Uterus (tissue), 2 donors: ENCODE data around the gene ATP5F1A.

Experiments
- CTCF ChIP-seq, 4 experiments: fragments of 200-600 bp in 2 of 4; fragments of 450-650 bp in 2 of 4; sonication (generic) in 2 of 4; IDR thresholded peaks; one replicate each; pipeline ENCODE4 v1.5.1; 2016 to 2019; ENCODE audit warnings: antibody characterized with exemption in 4 of 4, mild to moderate bottlenecking in 2 of 4, moderate library complexity in 1 of 4
- POLR2A ChIP-seq, 2 donors: fragments of 450-650 bp; IDR thresholded peaks; one replicate each; pipeline ENCODE4 v1.6.1; 2016; ENCODE audit warnings: antibody characterized with exemption in 2 of 2, mild to moderate bottlenecking in 1 of 2, moderate library complexity in 1 of 2

- TF ChIP-seq CTCF (IDR thresholded peaks at IDR 0.05) (no peak), POLR2A (IDR thresholded peaks at IDR 0.05) (no peak)
Observed at GRCh38 chr18:46134920-46135675, 37.0 kb upstream of the ATP5F1A start.
